Endothelial cell of umbilical vein (primary cell): Measurements from ENCODE around the gene ALX3.

Experiments used
- EZH2 ChIP-seq: IDR thresholded peaks from 2 replicates; pipeline ENCODE4 v1.6.1; 2012; ENCODE audit warnings: borderline replicate concordance, low read depth, mild to moderate bottlenecking, moderate library complexity, low read length, inconsistent platforms; ENCODE audit not compliant: severe bottlenecking
- FOS ChIP-seq: IDR thresholded peaks from 2 replicates; pipeline ENCODE4 v1.6.1; 2011; ENCODE audit warnings: mild to moderate bottlenecking, low read length, moderate library complexity, borderline replicate concordance; ENCODE audit not compliant: insufficient read depth
- POLR2A ChIP-seq: IDR thresholded peaks from 2 replicates; pipeline ENCODE4 v1.6.1; 2012; ENCODE audit warnings: low read depth, mild to moderate bottlenecking, control low read depth, low read length
- TF ChIP-seq, protein P1 (sequence below): IDR thresholded peaks from 2 replicates; pipeline ENCODE4 v1.6.1; 2011; ENCODE audit not compliant: insufficient read depth, insufficient read length
- TF ChIP-seq, protein P2 (sequence below), 2 donors: IDR thresholded peaks; 1 replicate in 1 of 2; 2 replicates in 1 of 2; pipeline ENCODE4 v1.5.1; 2011; ENCODE audit warnings: low read length in 2 of 2, mild to moderate bottlenecking in 2 of 2, moderate library complexity in 2 of 2, control low read depth in 1 of 2, inconsistent platforms in 1 of 2, low read depth in 1 of 2; ENCODE audit not compliant: insufficient read depth in 1 of 2; ENCODE audit errors: extremely low read depth in 1 of 2

- no peak for TF ChIP-seq POLR2A
- TF ChIP-seq, protein P1, sequence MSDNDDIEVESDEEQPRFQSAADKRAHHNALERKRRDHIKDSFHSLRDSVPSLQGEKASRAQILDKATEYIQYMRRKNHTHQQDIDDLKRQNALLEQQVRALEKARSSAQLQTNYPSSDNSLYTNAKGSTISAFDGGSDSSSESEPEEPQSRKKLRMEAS: no peak
- TF ChIP-seq, protein P2, sequence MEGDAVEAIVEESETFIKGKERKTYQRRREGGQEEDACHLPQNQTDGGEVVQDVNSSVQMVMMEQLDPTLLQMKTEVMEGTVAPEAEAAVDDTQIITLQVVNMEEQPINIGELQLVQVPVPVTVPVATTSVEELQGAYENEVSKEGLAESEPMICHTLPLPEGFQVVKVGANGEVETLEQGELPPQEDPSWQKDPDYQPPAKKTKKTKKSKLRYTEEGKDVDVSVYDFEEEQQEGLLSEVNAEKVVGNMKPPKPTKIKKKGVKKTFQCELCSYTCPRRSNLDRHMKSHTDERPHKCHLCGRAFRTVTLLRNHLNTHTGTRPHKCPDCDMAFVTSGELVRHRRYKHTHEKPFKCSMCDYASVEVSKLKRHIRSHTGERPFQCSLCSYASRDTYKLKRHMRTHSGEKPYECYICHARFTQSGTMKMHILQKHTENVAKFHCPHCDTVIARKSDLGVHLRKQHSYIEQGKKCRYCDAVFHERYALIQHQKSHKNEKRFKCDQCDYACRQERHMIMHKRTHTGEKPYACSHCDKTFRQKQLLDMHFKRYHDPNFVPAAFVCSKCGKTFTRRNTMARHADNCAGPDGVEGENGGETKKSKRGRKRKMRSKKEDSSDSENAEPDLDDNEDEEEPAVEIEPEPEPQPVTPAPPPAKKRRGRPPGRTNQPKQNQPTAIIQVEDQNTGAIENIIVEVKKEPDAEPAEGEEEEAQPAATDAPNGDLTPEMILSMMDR (IDR thresholded peaks at IDR 0.05; ENCODE audit: extremely low read depth in 1 of 2, insufficient read depth in 1 of 2, low read depth in 1 of 2, low read length in 2 of 2): no peak
- TF ChIP-seq FOS: no peak
- TF ChIP-seq EZH2: no peak
Observed at GRCh38 chr1:110074166-110074565, 3.7 kb upstream of the ALX3 start.
